WERI-Rb-1 (cell line): Measurements from ENCODE around the gene MAL.

ENCODE experiments used
- DNase-seq: peaks from one replicate; pipeline ENCODE4 v3.0.0-alpha.2; 2020
- H3K27ac ChIP-seq: fragments of 250-450 bp; sonication (Bioruptor Pico); 2 replicates; pipeline ENCODE4 v1.5.1; 2020; ENCODE audit warnings: mild to moderate bottlenecking, moderate library complexity
- H3K27me3 ChIP-seq: fragments of 250-450 bp; sonication (Bioruptor Pico); 2 replicates; pipeline ENCODE4 v1.5.1; 2021; ENCODE audit warnings: mild to moderate bottlenecking, low read depth, moderate library complexity; ENCODE audit not compliant: insufficient read depth, severe bottlenecking
- H3K36me3 ChIP-seq: fragments of 250-450 bp; sonication (Bioruptor Pico); 2 replicates; pipeline ENCODE4 v1.5.1; 2020; ENCODE audit warnings: mild to moderate bottlenecking, moderate library complexity
- H3K4me3 ChIP-seq: 2 replicates; pipeline ENCODE4 v1.5.1; 2011; ENCODE audit warnings: low read depth, mild to moderate bottlenecking, control low read depth, low read length
- H3K9me3 ChIP-seq: fragments of 250-450 bp; sonication (Bioruptor Pico); 2 replicates; pipeline ENCODE4 v1.5.1; 2021; ENCODE audit warnings: mild to moderate bottlenecking, moderate library complexity; ENCODE audit not compliant: severe bottlenecking
- TF ChIP-seq, protein P1 (sequence below): IDR thresholded peaks from 2 replicates; pipeline ENCODE4 v1.5.1; 2011; ENCODE audit warnings: low read depth, mild to moderate bottlenecking, control low read depth, inconsistent platforms, low read length

The MAL gene

DNA sequence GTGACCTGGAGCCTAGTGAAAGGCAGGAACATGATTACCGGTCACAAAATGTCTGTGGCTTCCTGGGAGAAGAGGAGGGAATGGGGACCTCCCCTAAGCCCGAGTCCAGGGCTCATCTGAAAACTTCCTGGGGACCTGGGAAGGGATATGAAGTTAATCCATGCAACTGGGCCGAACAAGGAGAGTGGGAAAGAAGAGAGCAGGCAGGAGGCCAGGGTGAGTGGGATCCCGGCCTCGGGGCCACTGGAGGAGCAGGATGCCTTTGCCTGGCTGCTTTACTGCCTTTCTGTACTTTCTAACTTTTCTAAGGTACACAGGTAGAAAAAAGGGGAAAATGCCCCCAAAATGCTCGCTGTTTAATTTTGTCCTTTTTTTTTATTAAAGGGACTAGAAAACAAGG lies 43.4 kb upstream of the MAL start:
- H3K27me3 ChIP-seq, result peaks cover 8% of the 10 kb centered on the region
- no peaks in the 10 kb centered on the region for H3K36me3 ChIP-seq
- H3K9me3 ChIP-seq, result no peaks in the 10 kb centered on the region
- no peak overlapping the region for H3K27ac ChIP-seq
- H3K4me3 ChIP-seq, result no peak overlapping the region
- no peak for DNase-seq
- TF ChIP-seq, protein P1, sequence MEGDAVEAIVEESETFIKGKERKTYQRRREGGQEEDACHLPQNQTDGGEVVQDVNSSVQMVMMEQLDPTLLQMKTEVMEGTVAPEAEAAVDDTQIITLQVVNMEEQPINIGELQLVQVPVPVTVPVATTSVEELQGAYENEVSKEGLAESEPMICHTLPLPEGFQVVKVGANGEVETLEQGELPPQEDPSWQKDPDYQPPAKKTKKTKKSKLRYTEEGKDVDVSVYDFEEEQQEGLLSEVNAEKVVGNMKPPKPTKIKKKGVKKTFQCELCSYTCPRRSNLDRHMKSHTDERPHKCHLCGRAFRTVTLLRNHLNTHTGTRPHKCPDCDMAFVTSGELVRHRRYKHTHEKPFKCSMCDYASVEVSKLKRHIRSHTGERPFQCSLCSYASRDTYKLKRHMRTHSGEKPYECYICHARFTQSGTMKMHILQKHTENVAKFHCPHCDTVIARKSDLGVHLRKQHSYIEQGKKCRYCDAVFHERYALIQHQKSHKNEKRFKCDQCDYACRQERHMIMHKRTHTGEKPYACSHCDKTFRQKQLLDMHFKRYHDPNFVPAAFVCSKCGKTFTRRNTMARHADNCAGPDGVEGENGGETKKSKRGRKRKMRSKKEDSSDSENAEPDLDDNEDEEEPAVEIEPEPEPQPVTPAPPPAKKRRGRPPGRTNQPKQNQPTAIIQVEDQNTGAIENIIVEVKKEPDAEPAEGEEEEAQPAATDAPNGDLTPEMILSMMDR, result no peak

DNA sequence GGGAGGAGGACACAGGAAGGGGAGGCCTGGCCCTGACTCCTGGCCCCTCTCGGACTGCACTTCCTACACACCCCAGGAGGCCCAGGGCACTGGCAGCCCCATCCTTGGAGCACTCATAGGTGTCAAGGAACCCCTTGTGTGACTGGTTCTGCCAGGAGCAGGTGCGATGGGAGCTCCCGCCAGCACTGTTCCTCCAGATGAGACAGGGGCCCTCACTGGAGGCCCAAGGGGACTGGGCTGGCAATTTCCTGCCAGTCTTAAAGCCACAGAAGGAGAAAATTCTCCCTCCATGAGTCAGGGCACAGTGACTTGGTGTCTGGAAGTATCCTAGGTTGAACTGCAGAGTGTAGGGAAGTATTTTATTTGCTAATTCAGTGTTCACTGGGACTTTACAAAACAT lies 42.8 kb upstream of the MAL start:
- Histone ChIP-seq H3K36me3 (no peaks in the 10 kb centered on the region), H3K27me3 (peaks cover 9% of the 10 kb centered on the region), H3K27ac (no peak overlapping the region), H3K4me3 (no peak overlapping the region), H3K9me3 (no peaks in the 10 kb centered on the region)
- no peak for DNase-seq
- TF ChIP-seq, protein P1, result no peak

DNA sequence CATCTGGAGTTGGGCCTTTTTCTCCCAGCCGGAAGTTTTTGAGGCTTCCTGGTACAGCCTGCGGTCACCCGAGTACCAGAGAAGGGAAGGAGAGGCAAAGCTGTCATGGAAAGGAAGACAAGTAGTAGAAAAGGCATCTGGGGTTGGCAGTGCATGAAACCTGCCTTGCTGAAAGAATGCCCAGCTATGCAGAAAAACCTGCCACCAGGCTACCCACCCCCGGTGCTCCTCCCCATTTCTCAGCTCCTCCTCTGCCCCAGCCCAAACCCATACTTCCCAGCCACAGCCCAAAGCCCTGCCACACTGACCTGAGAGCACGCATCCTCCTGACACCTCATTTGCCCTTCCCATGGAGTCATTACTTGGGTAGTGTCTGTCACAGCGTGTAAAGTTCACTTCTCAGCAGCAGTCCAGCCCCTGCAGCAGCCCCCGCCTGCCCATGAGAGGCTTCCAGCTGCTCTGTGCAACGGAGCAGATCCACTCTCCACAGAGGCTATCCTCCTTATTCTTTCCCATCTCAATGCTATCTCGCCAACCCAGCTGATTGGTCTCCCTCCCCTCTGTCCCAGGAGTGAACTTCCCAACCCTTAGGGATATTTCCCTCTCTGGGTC lies 40.4 kb upstream of the MAL start:
- Histone ChIP-seq H3K4me3 (no peak overlapping the region), H3K36me3 (no peaks in the 10 kb centered on the region), H3K27me3 (peaks cover 12% of the 10 kb centered on the region), H3K27ac (no peak overlapping the region), H3K9me3 (no peaks in the 10 kb centered on the region)
- no peak for DNase-seq
- TF ChIP-seq, protein P1, result no peak

DNA sequence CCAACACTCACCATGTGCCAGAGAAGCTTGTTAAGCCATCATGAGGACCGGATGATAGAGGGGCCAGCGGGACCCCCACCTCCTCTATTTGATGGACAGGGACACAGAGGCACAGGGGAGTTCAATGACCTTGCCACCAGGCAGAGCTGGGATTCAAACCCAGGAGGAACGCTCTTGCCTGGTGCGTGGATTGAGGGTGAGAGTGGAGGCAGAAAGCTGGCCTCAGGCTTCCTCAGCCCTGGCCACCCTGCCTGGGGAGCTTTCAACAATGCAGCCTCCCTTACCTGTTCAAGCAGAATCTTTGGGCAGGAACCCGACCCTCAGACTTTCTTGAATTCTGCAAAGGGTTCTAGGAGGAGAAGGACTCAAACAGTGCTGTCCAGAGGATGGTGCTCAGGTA lies 39.9 kb upstream of the MAL start:
- DNase-seq, result no peak
- TF ChIP-seq, protein P1, result no peak
- H3K4me3 ChIP-seq, result no peak overlapping the region
- no peaks in the 10 kb centered on the region for H3K9me3 ChIP-seq
- H3K36me3 ChIP-seq, result no peaks in the 10 kb centered on the region
- H3K27ac ChIP-seq, result no peak overlapping the region
- peaks cover 12% of the 10 kb centered on the region for H3K27me3 ChIP-seq

DNA sequence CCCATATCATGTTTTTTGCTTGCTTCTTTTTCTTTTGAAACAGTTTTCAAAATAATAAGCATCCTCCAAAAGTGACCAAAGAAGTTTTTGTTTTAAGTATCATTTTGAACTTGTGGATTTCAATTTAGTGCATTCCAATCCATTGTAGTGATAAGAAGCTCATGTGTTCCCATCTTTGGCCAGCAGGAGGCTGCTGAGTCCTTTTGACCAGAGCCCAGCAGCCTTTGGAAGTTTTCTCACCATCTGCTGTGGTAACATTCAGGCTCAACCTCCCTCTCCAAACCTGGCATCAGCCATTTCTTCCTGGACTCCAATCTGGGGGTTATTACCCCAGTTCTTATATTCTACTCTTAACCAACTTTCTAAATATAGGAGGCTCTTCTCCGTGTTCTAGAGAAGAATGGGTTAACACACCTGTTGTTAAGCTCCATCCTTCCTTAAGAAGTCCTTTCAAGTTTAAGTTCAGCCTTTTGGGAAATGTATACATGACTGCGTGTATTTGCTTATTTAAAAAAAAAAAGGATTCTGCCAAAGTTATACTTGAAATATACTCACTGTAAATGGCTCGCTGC lies 39.0 kb upstream of the MAL start:
- no peak overlapping the region for H3K27ac ChIP-seq
- TF ChIP-seq, protein P1, result peak; percentile 81
- H3K27me3 ChIP-seq, result peaks cover 12% of the 10 kb centered on the region
- H3K4me3 ChIP-seq, result no peak overlapping the region
- no peaks in the 10 kb centered on the region for H3K36me3 ChIP-seq
- H3K9me3 ChIP-seq, result no peaks in the 10 kb centered on the region
- peak; percentile 70 for DNase-seq
